ENCODE data around the gene RPTOR.
"Not testable (repeated sequence)": the region's sequence is repeated elsewhere in the genome, so short reads cannot be mapped to it uniquely, and the experiment has no call there.

Gene RPTOR

DNA sequence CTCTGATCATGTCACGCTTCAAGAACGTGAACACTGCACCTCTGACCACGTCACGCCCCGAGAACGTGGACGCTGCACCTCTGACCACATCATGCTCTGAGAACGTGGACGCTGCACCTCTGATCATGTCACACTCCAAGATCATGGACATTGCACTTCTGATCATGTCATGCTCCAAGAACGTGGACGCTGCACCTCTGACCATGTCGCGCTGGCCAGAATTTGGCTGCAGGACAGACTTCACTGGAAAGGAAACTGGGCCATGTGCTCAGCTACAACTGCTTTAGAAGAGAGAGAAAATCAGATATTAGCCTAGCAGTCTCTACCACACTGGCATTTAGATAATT, 182.7 kb downstream of the RPTOR start:
- no peak for DNase-seq

GRCh38 chr17:80729016-80729415, 184.4 kb downstream of the RPTOR start:
- no peak for DNase-seq

- DNase-seq, result no peak
These were observed 185.1 kb downstream of the RPTOR start for GRCh38 chr17:80729761-80730160.

- no peak for DNase-seq
These were observed 186.1 kb downstream of the RPTOR start for GRCh38 chr17:80730739-80731138.

DNA sequence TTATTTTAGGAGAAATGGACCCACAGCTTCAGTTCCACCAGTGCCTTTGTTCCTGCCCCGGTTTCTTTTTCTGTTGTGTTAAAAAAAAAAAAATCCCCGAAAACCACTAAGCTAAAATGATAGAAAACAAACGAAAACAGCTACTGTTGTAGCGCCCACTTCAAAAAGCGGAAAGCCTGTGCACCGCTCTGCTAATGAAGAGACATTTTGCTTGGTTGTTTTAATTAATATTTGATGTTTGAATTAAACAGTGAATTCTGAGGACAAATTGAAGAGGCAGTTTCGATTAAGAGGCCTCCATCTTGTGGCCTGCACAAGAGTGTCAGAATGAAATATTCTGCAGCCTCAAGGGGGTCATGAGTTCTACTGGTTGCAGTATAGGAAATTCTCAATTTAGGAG, 186.7 kb downstream of the RPTOR start:
- no peak for DNase-seq

GRCh38 chr17:80732268-80732667, 187.6 kb downstream of the RPTOR start:
- DNase-seq, result no peak

GRCh38 chr17:80737106-80738019, 192.7 kb downstream of the RPTOR start:
- no peak for DNase-seq

DNA sequence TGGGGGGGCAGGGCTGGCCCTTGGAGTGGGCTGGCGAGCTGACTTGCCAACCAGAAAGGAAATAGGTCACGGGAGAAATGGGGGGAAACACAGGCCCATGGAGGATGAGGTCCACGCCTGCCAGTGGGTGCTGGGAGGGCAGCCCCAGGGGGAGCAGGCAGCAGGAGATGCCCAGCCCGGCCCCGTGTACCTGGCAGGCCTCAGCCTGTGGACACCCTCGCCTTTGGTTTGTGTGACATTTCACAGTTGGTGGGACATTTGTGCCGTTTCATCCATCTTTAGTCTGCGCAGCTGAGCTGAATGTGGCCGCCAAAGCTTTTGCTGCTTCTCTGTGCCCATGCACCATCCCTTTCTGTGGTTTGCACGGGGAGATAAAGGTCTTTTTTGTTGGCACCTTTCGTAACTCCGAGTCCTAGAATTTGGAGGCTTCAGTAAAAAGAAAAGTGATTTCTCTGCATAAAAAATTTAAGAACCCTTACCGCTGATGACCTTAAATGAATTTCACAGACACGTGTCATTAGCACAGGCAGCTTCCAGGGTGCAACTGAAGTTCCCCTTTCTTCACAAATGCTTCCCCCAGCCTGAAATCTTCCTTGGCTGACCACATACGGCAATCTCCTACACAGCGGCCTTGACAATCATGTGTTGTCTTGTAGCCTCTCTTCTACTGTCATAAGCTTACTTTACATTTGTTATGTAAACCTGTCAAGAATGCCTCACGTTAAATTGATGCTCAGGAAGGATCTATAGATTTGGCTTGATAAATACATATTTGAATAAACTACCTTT, 193.6 kb downstream of the RPTOR start:
- no peak for DNase-seq

DNA sequence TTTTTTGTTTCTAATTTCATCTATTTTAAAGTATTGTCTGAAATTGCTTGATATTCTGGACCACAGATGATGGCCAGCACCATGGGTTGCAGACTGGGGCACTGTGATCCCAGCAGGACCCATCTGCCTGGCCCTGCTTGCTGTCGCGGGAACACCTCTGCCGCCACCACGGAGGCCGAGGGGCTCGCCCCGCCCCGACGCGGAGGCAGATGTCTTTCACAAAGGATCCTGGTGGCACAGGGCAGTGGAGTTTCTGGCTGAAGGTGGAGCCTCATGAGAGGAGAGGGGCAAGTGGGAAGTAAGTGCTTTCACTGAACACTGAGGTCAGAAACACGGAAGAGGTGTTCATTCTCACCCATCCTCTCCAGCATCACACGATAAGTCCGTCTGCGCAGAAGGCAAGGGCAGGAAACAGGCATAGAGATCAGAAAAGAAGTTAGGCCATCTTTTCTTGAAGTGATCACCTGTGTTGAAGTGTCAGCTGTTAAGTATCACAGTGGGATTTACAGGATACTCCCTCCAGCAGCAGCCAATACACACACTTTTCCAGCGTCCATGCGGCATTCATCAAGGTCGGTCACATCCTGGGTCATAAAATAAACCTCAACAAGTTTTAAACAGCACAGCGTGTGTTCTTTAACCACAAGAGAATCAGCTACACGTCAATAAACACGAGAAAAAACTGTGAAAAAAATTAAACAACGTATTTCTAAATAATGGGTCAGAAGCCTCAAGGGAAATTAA, 194.5 kb downstream of the RPTOR start:
- DNase-seq, result no peak

- DNase-seq, result no peak
These were observed 195.5 kb downstream of the RPTOR start for GRCh38 chr17:80740141-80740540.

DNA sequence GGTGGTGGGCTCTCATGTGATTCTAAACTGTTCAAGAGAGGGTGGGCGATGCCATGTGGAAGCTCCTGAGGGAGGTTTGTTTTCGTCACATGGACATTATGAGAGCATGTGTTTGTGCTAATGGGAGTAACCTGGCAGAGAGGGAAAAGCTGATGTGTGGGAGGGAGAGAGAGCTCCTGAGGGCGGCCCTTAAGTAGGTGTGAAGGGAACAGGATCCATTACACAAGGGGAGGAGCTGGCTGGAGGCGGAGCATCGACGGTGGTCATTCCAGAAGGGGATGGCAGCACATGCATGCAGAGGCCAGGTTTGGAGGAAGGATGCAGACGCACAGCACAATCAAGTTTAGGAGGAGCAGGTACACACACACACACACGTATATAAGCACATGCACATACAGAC, 197.5 kb downstream of the RPTOR start:
- DNase-seq, result no peak

DNA sequence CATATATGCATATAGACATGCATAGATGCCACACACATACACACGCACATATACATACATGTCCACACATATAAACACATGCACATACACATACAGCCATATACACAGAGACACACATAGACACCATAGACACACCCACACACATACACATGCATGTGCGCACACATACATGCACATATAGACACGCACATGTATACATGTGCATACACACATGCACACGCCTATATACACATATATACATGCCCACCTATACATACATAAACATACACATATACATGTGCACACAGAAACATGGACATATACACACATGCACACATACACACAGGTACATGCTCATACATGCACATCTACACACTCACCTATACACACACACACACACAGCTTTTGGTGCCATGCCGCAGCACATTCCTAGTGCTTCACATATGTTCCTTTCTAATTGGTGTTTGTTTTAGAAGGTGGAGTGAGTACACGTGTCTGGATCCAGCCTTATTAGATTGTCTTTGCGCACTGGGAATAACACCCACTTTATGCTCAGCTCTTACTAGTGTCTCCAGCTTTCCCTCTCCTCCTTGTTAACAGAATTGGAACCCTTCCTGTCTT, 198.0 kb downstream of the RPTOR start:
- no peak for DNase-seq

DNA sequence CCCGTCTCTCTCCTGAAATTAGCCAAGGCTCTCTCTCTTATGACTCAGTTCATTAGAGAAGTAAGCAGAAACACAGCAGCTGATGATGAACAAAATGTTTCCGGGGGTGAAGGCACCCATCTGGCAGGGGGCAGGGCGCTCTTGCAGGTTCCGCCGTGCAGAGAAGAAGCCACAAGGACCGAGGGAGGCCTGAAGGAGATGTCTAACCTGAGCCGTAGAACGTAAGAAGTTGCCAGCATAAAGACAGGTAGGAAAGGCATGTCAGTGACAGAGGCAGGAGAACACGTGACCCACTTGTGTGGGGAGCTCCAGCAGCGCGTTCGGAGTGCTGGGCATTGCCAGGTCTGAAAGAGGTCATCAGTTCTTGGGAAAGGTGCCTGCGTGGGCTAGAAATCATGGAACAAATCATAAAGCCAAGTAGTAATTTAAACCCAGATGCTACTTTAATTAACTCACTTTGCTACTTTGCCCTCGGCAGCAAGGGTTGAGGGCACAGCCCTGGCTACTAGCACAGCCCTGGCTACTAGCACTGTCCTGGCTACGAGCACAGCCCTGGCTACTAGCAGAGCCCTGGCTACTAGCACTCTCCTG, 198.6 kb downstream of the RPTOR start:
- DNase-seq, result no peak

DNA sequence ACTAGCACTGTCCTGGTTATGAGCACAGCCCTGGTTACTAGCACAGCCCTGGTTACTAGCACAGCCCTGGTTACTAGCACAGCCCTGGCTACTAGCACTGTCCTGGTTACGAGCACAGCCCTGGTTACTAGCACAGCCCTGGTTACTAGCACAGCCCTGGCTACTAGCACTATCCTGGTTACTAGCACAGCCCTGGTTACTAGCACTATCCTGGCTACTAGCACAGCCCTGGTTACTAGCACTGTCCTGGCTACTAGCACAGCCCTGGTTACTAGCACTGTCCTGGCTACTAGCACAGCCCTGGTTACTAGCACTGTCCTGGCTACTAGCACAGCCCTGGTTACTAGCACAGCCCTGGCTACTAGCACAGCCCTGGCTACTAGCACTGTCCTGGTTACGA, 199.3 kb downstream of the RPTOR start:
- not testable (repeated sequence) for DNase-seq

DNA sequence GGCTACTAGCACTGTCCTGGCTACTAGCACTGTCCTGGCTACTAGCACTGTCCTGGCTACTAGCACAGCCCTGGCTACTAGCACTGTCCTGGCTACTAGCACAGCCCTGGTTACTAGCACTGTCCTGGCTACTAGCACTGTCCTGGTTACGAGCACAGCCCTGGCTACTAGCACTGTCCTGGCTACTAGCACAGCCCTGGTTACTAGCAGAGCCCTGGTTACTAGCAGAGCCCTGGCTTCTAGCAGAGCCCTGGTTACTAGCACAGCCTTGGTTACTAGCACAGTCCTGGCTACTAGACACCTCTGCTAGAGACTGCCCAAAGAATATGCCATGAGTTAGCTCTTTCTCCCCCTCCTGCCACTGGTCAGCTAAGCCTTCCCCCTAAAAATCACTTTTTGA, 200.1 kb downstream of the RPTOR start:
- not testable (repeated sequence) for DNase-seq

GRCh38 chr17:80745183-80745582, 200.5 kb downstream of the RPTOR start:
- no peak for DNase-seq

- no peak for DNase-seq
These were observed 201.8 kb downstream of the RPTOR start for GRCh38 chr17:80746262-80746935.

- DNase-seq, result no peak
These were observed 202.8 kb downstream of the RPTOR start for GRCh38 chr17:80747469-80747868.

DNA sequence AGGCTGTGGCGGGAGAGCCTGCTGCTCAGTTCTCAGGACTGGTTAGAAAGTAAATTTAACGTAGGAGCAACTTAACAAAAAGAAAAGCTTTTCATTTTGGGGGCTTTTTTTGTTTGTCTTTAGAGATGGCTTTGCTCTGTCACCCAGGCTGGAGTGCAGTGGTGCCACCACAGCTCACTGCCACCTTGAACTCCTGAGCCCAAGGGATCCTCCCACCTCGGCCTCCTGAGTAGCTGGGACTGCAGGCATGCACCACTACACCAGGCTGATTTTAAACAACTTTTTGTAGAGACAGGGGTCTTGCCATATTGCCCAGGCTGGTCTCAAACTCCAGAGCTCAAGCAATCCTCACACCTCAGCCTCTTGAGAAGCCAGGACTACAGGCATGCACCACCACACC, 205.0 kb downstream of the RPTOR start:
- no peak for DNase-seq

- DNase-seq, result no peak
These were observed 205.6 kb downstream of the RPTOR start for GRCh38 chr17:80750263-80750662.

DNA sequence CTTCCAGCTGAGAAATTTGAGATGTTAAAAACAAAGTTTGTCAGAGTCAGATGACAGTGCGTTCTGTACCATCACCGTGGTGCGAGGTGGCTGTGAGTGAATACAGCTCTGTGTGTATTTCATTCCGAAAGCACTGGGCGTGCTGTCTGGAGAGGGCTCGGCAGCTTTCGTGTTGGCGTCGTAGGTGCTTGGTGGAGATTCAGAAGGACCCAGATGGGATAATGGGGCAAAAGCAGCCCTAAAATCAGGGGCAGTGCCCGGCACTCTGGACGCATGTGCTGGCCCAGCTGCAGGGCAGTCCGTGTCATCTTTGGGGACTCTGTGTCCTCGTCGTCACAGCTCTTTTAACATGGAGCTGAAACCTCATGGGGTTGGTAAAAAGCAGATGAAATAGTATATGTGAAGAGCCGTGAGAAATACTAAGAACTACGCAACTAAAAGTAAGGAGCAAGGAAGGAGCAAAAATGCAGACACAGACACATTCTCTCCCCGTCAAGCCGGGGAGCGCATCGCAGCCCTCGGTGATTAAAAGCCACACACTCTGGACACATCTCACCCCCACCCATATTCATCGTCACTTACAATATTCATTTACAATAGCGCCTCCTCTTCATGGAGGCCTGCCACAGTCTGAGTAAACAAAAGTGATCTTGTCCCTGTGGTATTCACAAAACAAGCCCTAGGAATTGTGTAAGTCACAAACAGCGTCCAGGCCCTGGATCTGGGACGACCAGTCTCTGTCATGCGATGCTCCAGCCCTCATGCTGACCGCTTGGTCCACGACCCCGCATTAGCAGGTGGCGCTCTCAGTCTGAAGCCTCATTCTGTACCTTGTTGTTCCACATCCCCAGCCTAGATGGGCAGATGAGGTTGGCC, 206.7 kb downstream of the RPTOR start:
- DNase-seq, result no peak
